Measurements from ENCODE around the gene SEL1L2. TPM values are rescaled to one million over a fixed set of nuclear protein-coding genes. Genes with fewer than 3 reads are reported as not detected.
"Not testable (repeated sequence)": the region's sequence is repeated elsewhere in the genome, so short reads cannot be mapped to it uniquely, and the experiment has no call there.

The SEL1L2 gene
- polyA plus RNA-seq, 3 donors = not detected

DNA sequence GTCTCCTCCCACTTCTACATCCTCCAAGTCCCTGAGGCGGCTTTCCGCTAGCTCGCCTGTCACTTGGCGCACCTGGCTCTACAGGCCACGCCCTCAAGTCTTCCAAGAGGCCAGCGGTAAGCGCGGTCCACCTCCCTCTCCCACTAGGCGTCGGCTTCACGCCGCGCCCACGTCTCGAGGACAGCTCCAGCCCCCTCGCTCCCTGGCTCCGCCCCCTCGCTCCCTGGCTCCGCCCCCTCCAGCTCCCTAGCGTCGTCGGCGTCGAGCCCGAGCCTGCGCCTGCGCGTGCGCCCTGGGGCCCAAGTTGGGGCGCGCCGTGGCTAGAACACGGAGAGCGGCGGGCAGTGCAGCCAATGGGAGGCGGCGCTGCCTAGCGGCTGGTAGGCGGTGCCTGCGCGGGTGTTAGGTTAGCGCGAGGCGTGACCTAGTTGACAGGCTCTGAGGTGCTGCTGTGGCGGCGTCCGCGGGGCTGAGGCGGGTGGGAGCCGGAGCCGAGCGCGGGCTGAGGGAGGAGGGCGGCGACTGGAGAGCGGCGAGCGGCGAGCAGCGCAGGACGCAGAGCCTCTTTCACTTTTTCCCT, 4.8 kb upstream of the SEL1L2 start, which contains the start of gene MACROD2:
Gene MACROD2 (plus strand): TSS at position 431 of the 580 bp plus-strand sequence.
- H3K79me2 ChIP-seq (ENCODE audit: insufficient read depth, low read length) = no peaks in the 10 kb centered on the region
- DNase-seq = peak; percentile 25 to 59 (median 38)
- H3K9ac ChIP-seq (ENCODE audit: insufficient read depth, low read length, poor library complexity, severe bottlenecking) = no peak within 1 kb of the TSS
- intact Hi-C loops (cut with micrococcal nuclease) = no loop called here
- no peaks in the 10 kb centered on the region for H3K4me1 ChIP-seq (ENCODE audit: control insufficient read depth in 1 of 2, insufficient read depth in 2 of 2, low read length in 2 of 2)
- peak within 1 kb of the TSS; percentile 66 for H2AFZ ChIP-seq (ENCODE audit: insufficient read depth, low read depth, low read length, poor library complexity, severe bottlenecking)
- peaks cover 2 to 7% of the 10 kb centered on the region in 2 donors for H3K36me3 Mint-ChIP-seq
- peaks cover 10 to 39% (median 32%) of the 10 kb centered on the region in 7 donors for H3K9me3 Mint-ChIP-seq
- peak within 1 kb of the TSS in 1 of 7 donors; percentile 38 for H3K27ac Mint-ChIP-seq
- WGBS (ENCODE audit: insufficient coverage) = 5% methylated on average over 50 of the region's 61 CpGs
- H3K4me2 ChIP-seq (replicated peaks; ENCODE audit: extremely low read depth, low read length, poor library complexity, severe bottlenecking) = peak within 1 kb of the TSS; percentile 71
- peaks cover 15 to 42% (median 35%) of the 10 kb centered on the region in 3 donors for H3K27me3 Mint-ChIP-seq (ENCODE audit: low read depth in 3 of 3)
- peaks cover 10% of the 10 kb centered on the region for H3K4me1 Mint-ChIP-seq
- H3K36me3 ChIP-seq (replicated peaks in 1 of 2; ENCODE audit: control insufficient read depth in 1 of 2, insufficient read depth in 2 of 2, low read length in 2 of 2) = no peaks in the 10 kb centered on the region
- peaks cover 16 to 27% of the 10 kb centered on the region in 2 donors for H3K9me3 ChIP-seq (replicated peaks in 1 of 2; ENCODE audit: control insufficient read depth in 1 of 2, insufficient read depth in 1 of 2, low read length in 2 of 2)
- H4K20me1 ChIP-seq (ENCODE audit: insufficient read depth, low read length) = no peaks in the 10 kb centered on the region
- no peak within 1 kb of the TSS for H3K27ac ChIP-seq (ENCODE audit: low read depth in 1 of 2, low read length in 2 of 2)
- peak within 1 kb of the TSS; percentile 79 to 92 for H3K4me3 Mint-ChIP-seq
- no peak for TF ChIP-seq CTCF (IDR thresholded peaks at IDR 0.05)
- peak within 1 kb of the TSS; percentile 23 to 69 (median 30) for H3K4me3 ChIP-seq (replicated peaks in 1 of 3; ENCODE audit: low read depth in 2 of 3, low read length in 3 of 3)
- peaks cover 14 to 49% of the 10 kb centered on the region in 2 donors for H3K27me3 ChIP-seq (ENCODE audit: control insufficient read depth in 2 of 2, insufficient read depth in 2 of 2, low read length in 2 of 2)

- H3K4me3 ChIP-seq (replicated peaks in 1 of 3; ENCODE audit: low read depth in 2 of 3, low read length in 3 of 3); H4K20me1 ChIP-seq (ENCODE audit: insufficient read depth, low read length); DNase-seq; H3K4me3 Mint-ChIP-seq; H2AFZ ChIP-seq (ENCODE audit: insufficient read depth, low read depth, low read length, poor library complexity, severe bottlenecking); H3K27ac Mint-ChIP-seq; H3K4me2 ChIP-seq (replicated peaks; ENCODE audit: extremely low read depth, low read length, poor library complexity, severe bottlenecking); H3K36me3 Mint-ChIP-seq; H3K27ac ChIP-seq (ENCODE audit: low read depth in 1 of 2, low read length in 2 of 2); H3K36me3 ChIP-seq (replicated peaks in 1 of 2; ENCODE audit: control insufficient read depth in 1 of 2, insufficient read depth in 2 of 2, low read length in 2 of 2); H3K9ac ChIP-seq (ENCODE audit: insufficient read depth, low read length, poor library complexity, severe bottlenecking); H3K4me1 ChIP-seq (ENCODE audit: control insufficient read depth in 1 of 2, insufficient read depth in 2 of 2, low read length in 2 of 2); H3K4me1 Mint-ChIP-seq; intact Hi-C loops (cut with micrococcal nuclease); H3K79me2 ChIP-seq (ENCODE audit: insufficient read depth, low read length): not testable (repeated sequence)
- Histone ChIP-seq H3K9me3 (replicated peaks in 1 of 2; ENCODE audit: control insufficient read depth in 1 of 2, insufficient read depth in 1 of 2, low read length in 2 of 2) (peaks cover 16 to 27% of the 10 kb centered on the region in 2 donors), H3K27me3 (ENCODE audit: control insufficient read depth in 2 of 2, insufficient read depth in 2 of 2, low read length in 2 of 2) (peaks cover 9 to 26% of the 10 kb centered on the region in 2 donors)
- 93% methylated on average over 3 of the region's 5 CpGs for WGBS (ENCODE audit: insufficient coverage)
- peaks cover 11 to 41% (median 35%) of the 10 kb centered on the region in 7 donors for H3K9me3 Mint-ChIP-seq
- peaks cover 13 to 34% (median 32%) of the 10 kb centered on the region in 3 donors for H3K27me3 Mint-ChIP-seq (ENCODE audit: low read depth in 3 of 3)
Measured at GRCh38 chr20:13991955-13992354, 1.5 kb upstream of the SEL1L2 start.
